HEK293 (cell line): Measurements from ENCODE around the gene DHCR7.

ENCODE experiments used
- ATF2 ChIP-seq: fragments of 450-650 bp; formaldehyde crosslinking; IDR thresholded peaks from 2 replicates; pipeline ENCODE4 v1.5.1; 2016; ENCODE audit warnings: missing biosample characterization, missing genetic modification characterization, low read depth
- BCL11B ChIP-seq: fragments of 450-650 bp; formaldehyde crosslinking; IDR thresholded peaks from 2 replicates; pipeline ENCODE4 v1.5.1; 2016; ENCODE audit warnings: low read depth, missing biosample characterization, missing genetic modification characterization
- GFI1B ChIP-seq: fragments of 450-650 bp; formaldehyde crosslinking; IDR thresholded peaks from 2 replicates; pipeline ENCODE4 v1.5.1; 2016; ENCODE audit warnings: missing biosample characterization, missing genetic modification characterization
- HOXD13 ChIP-seq: sonication (generic); formaldehyde crosslinking; IDR thresholded peaks from 2 replicates; pipeline ENCODE4 v1.8.0; 2022; ENCODE audit warnings: missing genetic modification reagents, borderline replicate concordance
- KLF1 ChIP-seq: fragments of 450-650 bp; formaldehyde crosslinking; IDR thresholded peaks from 2 replicates; pipeline ENCODE4 v1.5.1; 2016; ENCODE audit warnings: missing biosample characterization, missing genetic modification characterization
- PRDM10 ChIP-seq: fragments of 450-650 bp; formaldehyde crosslinking; IDR thresholded peaks from 2 replicates; pipeline ENCODE4 v1.5.1; 2016; ENCODE audit warnings: missing biosample characterization, missing genetic modification characterization
- PRDM4 ChIP-seq: fragments of 450-650 bp; formaldehyde crosslinking; IDR thresholded peaks from 2 replicates; pipeline ENCODE4 v1.5.1; 2017; ENCODE audit warnings: missing biosample characterization, missing genetic modification characterization
- TSHZ1 ChIP-seq: fragments of 450-650 bp; formaldehyde crosslinking; IDR thresholded peaks from 2 replicates; pipeline ENCODE4 v1.5.1; 2016; ENCODE audit warnings: missing biosample characterization, missing genetic modification characterization, borderline replicate concordance
- ZBTB11 ChIP-seq: fragments of 450-650 bp; formaldehyde crosslinking; conservative IDR thresholded peaks from 2 replicates; pipeline ENCODE4 v1.5.1; 2016; ENCODE audit warnings: low read depth, missing biosample characterization, missing genetic modification characterization
- ZBTB20 ChIP-seq: fragments of 450-650 bp; formaldehyde crosslinking; IDR thresholded peaks from 2 replicates; pipeline ENCODE4 v1.5.1; 2016; ENCODE audit warnings: missing biosample characterization, missing genetic modification characterization
- ZIC2 ChIP-seq: fragments of 450-650 bp; formaldehyde crosslinking; IDR thresholded peaks from 2 replicates; pipeline ENCODE4 v1.5.1; 2016; ENCODE audit warnings: missing biosample characterization, missing genetic modification characterization
- ZNF114 ChIP-seq: fragments of 450-650 bp; formaldehyde crosslinking; IDR thresholded peaks from 2 replicates; pipeline ENCODE4 v1.5.0; 2017; ENCODE audit warnings: missing biosample characterization, missing genetic modification characterization
- ZNF157 ChIP-seq: fragments of 450-650 bp; formaldehyde crosslinking; IDR thresholded peaks from 2 replicates; pipeline ENCODE4 v1.5.1; 2016; ENCODE audit warnings: missing biosample characterization, missing genetic modification characterization
- ZNF184 ChIP-seq: fragments of 450-650 bp; IDR thresholded peaks from 2 replicates; pipeline ENCODE4 v1.5.1; 2018; ENCODE audit warnings: missing biosample characterization, mild to moderate bottlenecking, missing genetic modification characterization
- ZNF280D ChIP-seq: fragments of 450-650 bp; formaldehyde crosslinking; IDR thresholded peaks from 2 replicates; pipeline ENCODE4 v1.5.1; 2016; ENCODE audit warnings: missing biosample characterization, missing genetic modification characterization
- ZNF488 ChIP-seq: fragments of 450-650 bp; formaldehyde crosslinking; IDR thresholded peaks from 2 replicates; pipeline ENCODE4 v1.5.1; 2016; ENCODE audit warnings: missing biosample characterization, missing genetic modification characterization
- ZNF571 ChIP-seq: fragments of 450-650 bp; formaldehyde crosslinking; IDR thresholded peaks from 2 replicates; pipeline ENCODE4 v1.5.0; 2017; ENCODE audit warnings: missing biosample characterization, missing genetic modification characterization
- ZNF791 ChIP-seq: fragments of 450-650 bp; formaldehyde crosslinking; IDR thresholded peaks from 2 replicates; pipeline ENCODE4 v1.5.1; 2016; ENCODE audit warnings: missing biosample characterization, missing genetic modification characterization
- ZNF843 ChIP-seq: fragments of 450-650 bp; formaldehyde crosslinking; IDR thresholded peaks from 2 replicates; pipeline ENCODE4 v1.5.1; 2016; ENCODE audit warnings: missing biosample characterization, missing genetic modification characterization

The DHCR7 gene

GRCh38 chr11:71448257-71449171, at the start of gene DHCR7 (continued):
- TF ChIP-seq ZBTB11 (tag by site-specific recombination) (no peak), KLF1 (tag by site-specific recombination) (peak; percentile 31; the same call in 1 of the 2 replicates), ZNF184 (tag by site-specific recombination) (no peak), ATF2 (tag by site-specific recombination) (peak; percentile 86), ZNF791 (tag by site-specific recombination) (no peak), ZNF157 (tag by site-specific recombination) (no peak), ZNF571 (tag by site-specific recombination) (no peak), ZNF843 (no peak; the same call in 1 of the 2 replicates), ZNF488 (tag by site-specific recombination) (no peak), PRDM10 (tag by site-specific recombination) (no peak), ZNF114 (tag by site-specific recombination) (no peak), GFI1B (tag by site-specific recombination) (no peak), TSHZ1 (no peak), HOXD13 (CRISPR knock-in tag) (no peak), ZIC2 (tag by site-specific recombination) (peak; percentile 82), ZBTB20 (tag by site-specific recombination) (no peak), ZNF280D (no peak), PRDM4 (tag by site-specific recombination) (no peak), BCL11B (tag by site-specific recombination) (peak; percentile 36; the same call in 1 of the 2 replicates)
